HEK293 (cell line): ENCODE results near the gene EEF1A2.
A peak's percentile ranks its signal among the peaks of the same experiment; 100 is the strongest.

Source experiments
- GFI1B ChIP-seq: fragments of 450-650 bp; formaldehyde crosslinking; IDR thresholded peaks from 2 replicates; pipeline ENCODE4 v1.5.1; 2016; ENCODE audit warnings: missing biosample characterization, missing genetic modification characterization
- KLF1 ChIP-seq: fragments of 450-650 bp; formaldehyde crosslinking; IDR thresholded peaks from 2 replicates; pipeline ENCODE4 v1.5.1; 2016; ENCODE audit warnings: missing biosample characterization, missing genetic modification characterization
- KLF16 ChIP-seq: fragments of 450-650 bp; formaldehyde crosslinking; IDR thresholded peaks from 2 replicates; pipeline ENCODE4 v1.5.1; 2017; ENCODE audit warnings: missing biosample characterization, missing genetic modification characterization
- KLF8 ChIP-seq: fragments of 450-650 bp; formaldehyde crosslinking; IDR thresholded peaks from 2 replicates; pipeline ENCODE4 v1.5.1; 2016; ENCODE audit warnings: missing biosample characterization, missing genetic modification characterization
- MEIS1 ChIP-seq: sonication (generic); formaldehyde crosslinking; IDR thresholded peaks from 2 replicates; pipeline ENCODE4 v1.8.1; 2022; ENCODE audit warnings: missing genetic modification reagents, mild to moderate bottlenecking, borderline replicate concordance
- RBAK ChIP-seq: fragments of 450-650 bp; formaldehyde crosslinking; IDR thresholded peaks from 2 replicates; pipeline ENCODE4 v1.5.1; 2016; ENCODE audit warnings: missing biosample characterization, missing genetic modification characterization
- REPIN1 ChIP-seq: fragments of 450-650 bp; formaldehyde crosslinking; IDR thresholded peaks from 2 replicates; pipeline ENCODE4 v1.5.1; 2017; ENCODE audit warnings: missing biosample characterization, missing genetic modification characterization, low read depth
- ZFP69B ChIP-seq: fragments of 450-650 bp; formaldehyde crosslinking; IDR thresholded peaks from 2 replicates; pipeline ENCODE4 v1.5.1; 2016; ENCODE audit warnings: missing biosample characterization, missing genetic modification characterization
- ZNF133 ChIP-seq: fragments of 450-650 bp; formaldehyde crosslinking; IDR thresholded peaks from 2 replicates; pipeline ENCODE4 v1.5.1; 2016; ENCODE audit warnings: missing biosample characterization, missing genetic modification characterization
- ZNF157 ChIP-seq: fragments of 450-650 bp; formaldehyde crosslinking; IDR thresholded peaks from 2 replicates; pipeline ENCODE4 v1.5.1; 2016; ENCODE audit warnings: missing biosample characterization, missing genetic modification characterization
- ZNF221 ChIP-seq: fragments of 450-650 bp; formaldehyde crosslinking; IDR thresholded peaks from 2 replicates; pipeline ENCODE4 v1.5.1; 2017; ENCODE audit warnings: missing biosample characterization, missing genetic modification characterization, borderline replicate concordance
- ZNF23 ChIP-seq: fragments of 450-650 bp; formaldehyde crosslinking; IDR thresholded peaks from 2 replicates; pipeline ENCODE4 v1.5.1; 2016; ENCODE audit warnings: missing biosample characterization, missing genetic modification characterization, borderline replicate concordance
- ZNF24 ChIP-seq: fragments of 450-650 bp; formaldehyde crosslinking; IDR thresholded peaks from 2 replicates; pipeline ENCODE4 v1.5.1; 2016; ENCODE audit warnings: missing biosample characterization, missing genetic modification characterization
- ZNF266 ChIP-seq: fragments of 450-650 bp; formaldehyde crosslinking; IDR thresholded peaks from 2 replicates; pipeline ENCODE4 v1.5.1; 2016; ENCODE audit warnings: missing biosample characterization, missing genetic modification characterization, low read depth
- ZNF274 ChIP-seq, 2 experiments: fragments of 200-500 bp in 1 of 2; fragments of 450-650 bp in 1 of 2; sonication (Bioruptor generic) in 1 of 2; formaldehyde crosslinking in 1 of 2; IDR thresholded peaks; 2 replicates each; pipeline versions ENCODE4 v1.5.1 to v1.6.1; 2014 to 2016; ENCODE audit warnings: borderline replicate concordance in 1 of 2, inconsistent platforms in 1 of 2, low read length in 1 of 2, missing biosample characterization in 1 of 2, missing genetic modification characterization in 1 of 2
- ZNF350 ChIP-seq: fragments of 450-650 bp; formaldehyde crosslinking; IDR thresholded peaks from 2 replicates; pipeline ENCODE4 v1.5.0; 2017; ENCODE audit warnings: missing biosample characterization, mild to moderate bottlenecking, missing genetic modification characterization
- ZNF394 ChIP-seq: fragments of 450-650 bp; formaldehyde crosslinking; IDR thresholded peaks from 2 replicates; pipeline ENCODE4 v1.5.1; 2016; ENCODE audit warnings: missing biosample characterization, missing genetic modification characterization, mild to moderate bottlenecking, moderate library complexity, borderline replicate concordance
- ZNF404 ChIP-seq: fragments of 450-650 bp; formaldehyde crosslinking; IDR thresholded peaks from 2 replicates; pipeline ENCODE4 v1.5.1; 2017; ENCODE audit warnings: missing biosample characterization, missing genetic modification characterization
- ZNF544 ChIP-seq: fragments of 450-650 bp; formaldehyde crosslinking; IDR thresholded peaks from 2 replicates; pipeline ENCODE4 v1.5.0; 2017; ENCODE audit warnings: missing biosample characterization, missing genetic modification characterization
- ZNF701 ChIP-seq: fragments of 450-650 bp; formaldehyde crosslinking; IDR thresholded peaks from 2 replicates; pipeline ENCODE4 v1.5.1; 2016; ENCODE audit warnings: missing biosample characterization, missing genetic modification characterization
- ZNF791 ChIP-seq: fragments of 450-650 bp; formaldehyde crosslinking; IDR thresholded peaks from 2 replicates; pipeline ENCODE4 v1.5.1; 2016; ENCODE audit warnings: missing biosample characterization, missing genetic modification characterization
- TF ChIP-seq, protein P1 (sequence below): fragments of 450-650 bp; formaldehyde crosslinking; conservative IDR thresholded peaks from 2 replicates; pipeline ENCODE4 v1.5.1; 2016; ENCODE audit warnings: low read depth, missing biosample characterization, missing genetic modification characterization
- TF ChIP-seq, protein P2 (sequence below): fragments of 450-650 bp; formaldehyde crosslinking; IDR thresholded peaks from 2 replicates; pipeline ENCODE4 v1.5.1; 2017; ENCODE audit warnings: missing biosample characterization, missing genetic modification characterization
- TF ChIP-seq, protein P3 (sequence below): fragments of 450-650 bp; formaldehyde crosslinking; IDR thresholded peaks from 2 replicates; pipeline ENCODE4 v1.5.1; 2016; ENCODE audit warnings: missing biosample characterization, missing genetic modification characterization

The EEF1A2 gene

DNA sequence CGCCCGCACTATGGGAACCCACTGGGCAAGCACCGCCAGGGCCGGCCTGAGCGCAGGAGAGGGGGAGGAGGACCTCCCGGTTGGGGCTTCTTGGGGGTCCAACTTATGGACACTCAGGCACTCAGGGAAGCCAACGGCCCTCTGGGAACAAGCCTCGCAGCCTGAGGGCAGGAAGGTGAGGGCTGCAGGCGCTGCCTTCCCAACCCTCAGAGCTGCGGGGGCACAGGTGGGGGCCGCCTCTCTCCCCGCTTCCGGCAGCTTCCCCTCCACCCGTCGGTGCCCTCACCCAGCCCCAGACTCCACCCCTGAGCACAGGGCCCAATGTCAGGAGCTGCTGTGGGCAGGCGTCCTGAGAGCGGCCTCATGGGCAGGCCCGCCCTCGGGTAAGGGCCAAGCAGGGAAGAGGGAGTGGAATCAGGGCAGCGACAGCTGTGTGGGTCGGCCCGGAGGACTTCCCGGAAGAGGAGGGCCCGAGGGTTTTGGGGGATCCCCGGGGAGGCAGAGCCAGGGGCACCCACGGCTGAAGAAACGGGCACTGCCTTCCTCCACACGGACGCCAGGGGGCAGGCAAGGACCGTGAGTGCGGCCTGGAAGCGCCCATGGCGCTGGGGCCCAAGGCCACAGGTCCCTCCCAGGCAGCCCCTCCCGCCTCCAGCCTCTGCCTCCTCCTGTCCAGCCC is 38.8 kb upstream of the EEF1A2 start (continued):
- TF ChIP-seq ZNF701 (tag by site-specific recombination) (no peak), KLF8 (tag by site-specific recombination) (peak; percentile 92), ZNF24 (tag by site-specific recombination) (peak; percentile 20; the same call in 1 of the 2 replicates), ZNF133 (tag by site-specific recombination) (no peak), REPIN1 (tag by site-specific recombination) (no peak), ZNF350 (no peak), ZNF157 (tag by site-specific recombination) (no peak), RBAK (tag by site-specific recombination) (no peak), ZNF544 (tag by site-specific recombination) (no peak), ZNF23 (tag by site-specific recombination) (no peak), KLF1 (peak; percentile 60), MEIS1 (CRISPR knock-in tag) (no peak), ZNF791 (tag by site-specific recombination) (no peak), ZFP69B (tag by site-specific recombination) (peak; percentile 84), ZNF274 (IDR thresholded peaks at IDR 0.05; ENCODE audit: low read length) (no peak), ZNF274 (tag by site-specific recombination; IDR thresholded peaks at IDR 0.05; ENCODE audit: borderline replicate concordance) (no peak), ZNF221 (tag by site-specific recombination) (no peak), GFI1B (tag by site-specific recombination) (no peak), KLF16 (tag by site-specific recombination) (peak; percentile 91), ZNF266 (tag by site-specific recombination) (no peak), ZNF404 (tag by site-specific recombination) (no peak), ZNF394 (tag by site-specific recombination) (peak; percentile 63; the same call in 1 of the 2 replicates)
- TF ChIP-seq, protein P1, sequence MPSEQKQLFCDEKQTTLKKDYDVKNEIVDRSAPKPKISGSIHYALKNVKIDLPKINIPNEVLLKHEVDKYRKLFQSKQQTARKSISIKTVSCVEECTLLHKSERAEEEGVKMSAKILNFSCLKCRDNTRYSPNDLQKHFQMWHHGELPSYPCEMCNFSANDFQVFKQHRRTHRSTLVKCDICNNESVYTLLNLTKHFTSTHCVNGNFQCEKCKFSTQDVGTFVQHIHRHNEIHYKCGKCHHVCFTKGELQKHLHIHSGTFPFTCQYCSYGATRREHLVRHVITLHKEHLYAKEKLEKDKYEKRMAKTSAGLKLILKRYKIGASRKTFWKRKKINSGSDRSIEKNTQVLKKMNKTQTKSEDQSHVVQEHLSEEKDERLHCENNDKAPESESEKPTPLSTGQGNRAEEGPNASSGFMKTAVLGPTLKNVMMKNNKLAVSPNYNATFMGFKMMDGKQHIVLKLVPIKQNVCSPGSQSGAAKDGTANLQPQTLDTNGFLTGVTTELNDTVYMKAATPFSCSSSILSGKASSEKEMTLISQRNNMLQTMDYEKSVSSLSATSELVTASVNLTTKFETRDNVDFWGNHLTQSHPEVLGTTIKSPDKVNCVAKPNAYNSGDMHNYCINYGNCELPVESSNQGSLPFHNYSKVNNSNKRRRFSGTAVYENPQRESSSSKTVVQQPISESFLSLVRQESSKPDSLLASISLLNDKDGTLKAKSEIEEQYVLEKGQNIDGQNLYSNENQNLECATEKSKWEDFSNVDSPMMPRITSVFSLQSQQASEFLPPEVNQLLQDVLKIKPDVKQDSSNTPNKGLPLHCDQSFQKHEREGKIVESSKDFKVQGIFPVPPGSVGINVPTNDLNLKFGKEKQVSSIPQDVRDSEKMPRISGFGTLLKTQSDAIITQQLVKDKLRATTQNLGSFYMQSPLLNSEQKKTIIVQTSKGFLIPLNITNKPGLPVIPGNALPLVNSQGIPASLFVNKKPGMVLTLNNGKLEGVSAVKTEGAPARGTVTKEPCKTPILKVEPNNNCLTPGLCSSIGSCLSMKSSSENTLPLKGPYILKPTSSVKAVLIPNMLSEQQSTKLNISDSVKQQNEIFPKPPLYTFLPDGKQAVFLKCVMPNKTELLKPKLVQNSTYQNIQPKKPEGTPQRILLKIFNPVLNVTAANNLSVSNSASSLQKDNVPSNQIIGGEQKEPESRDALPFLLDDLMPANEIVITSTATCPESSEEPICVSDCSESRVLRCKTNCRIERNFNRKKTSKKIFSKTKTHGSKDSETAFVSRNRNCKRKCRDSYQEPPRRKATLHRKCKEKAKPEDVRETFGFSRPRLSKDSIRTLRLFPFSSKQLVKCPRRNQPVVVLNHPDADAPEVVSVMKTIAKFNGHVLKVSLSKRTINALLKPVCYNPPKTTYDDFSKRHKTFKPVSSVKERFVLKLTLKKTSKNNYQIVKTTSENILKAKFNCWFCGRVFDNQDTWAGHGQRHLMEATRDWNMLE (tag by site-specific recombination): no peak
- TF ChIP-seq, protein P2, sequence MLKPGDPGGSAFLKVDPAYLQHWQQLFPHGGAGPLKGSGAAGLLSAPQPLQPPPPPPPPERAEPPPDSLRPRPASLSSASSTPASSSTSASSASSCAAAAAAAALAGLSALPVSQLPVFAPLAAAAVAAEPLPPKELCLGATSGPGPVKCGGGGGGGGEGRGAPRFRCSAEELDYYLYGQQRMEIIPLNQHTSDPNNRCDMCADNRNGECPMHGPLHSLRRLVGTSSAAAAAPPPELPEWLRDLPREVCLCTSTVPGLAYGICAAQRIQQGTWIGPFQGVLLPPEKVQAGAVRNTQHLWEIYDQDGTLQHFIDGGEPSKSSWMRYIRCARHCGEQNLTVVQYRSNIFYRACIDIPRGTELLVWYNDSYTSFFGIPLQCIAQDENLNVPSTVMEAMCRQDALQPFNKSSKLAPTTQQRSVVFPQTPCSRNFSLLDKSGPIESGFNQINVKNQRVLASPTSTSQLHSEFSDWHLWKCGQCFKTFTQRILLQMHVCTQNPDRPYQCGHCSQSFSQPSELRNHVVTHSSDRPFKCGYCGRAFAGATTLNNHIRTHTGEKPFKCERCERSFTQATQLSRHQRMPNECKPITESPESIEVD (tag by site-specific recombination): no peak
- TF ChIP-seq, protein P3, sequence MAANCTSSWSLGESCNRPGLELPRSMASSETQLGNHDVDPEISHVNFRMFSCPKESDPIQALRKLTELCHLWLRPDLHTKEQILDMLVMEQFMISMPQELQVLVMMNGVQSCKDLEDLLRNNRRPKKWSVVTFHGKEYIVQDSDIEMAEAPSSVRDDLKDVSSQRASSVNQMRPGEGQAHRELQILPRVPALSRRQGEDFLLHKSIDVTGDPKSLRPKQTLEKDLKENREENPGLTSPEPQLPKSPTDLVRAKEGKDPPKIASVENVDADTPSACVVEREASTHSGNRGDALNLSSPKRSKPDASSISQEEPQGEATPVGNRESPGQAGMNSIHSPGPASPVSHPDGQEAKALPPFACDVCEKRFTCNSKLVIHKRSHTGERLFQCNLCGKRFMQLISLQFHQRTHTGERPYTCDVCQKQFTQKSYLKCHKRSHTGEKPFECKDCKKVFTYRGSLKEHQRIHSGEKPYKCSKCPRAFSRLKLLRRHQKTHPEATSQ: no peak; the same call in 1 of the 2 replicates
